ENCODE results near the gene CFAP126. TPM values are rescaled to one million over a fixed set of nuclear protein-coding genes. Genes with fewer than 3 reads are reported as not detected.
A peak's percentile ranks its signal among the peaks of the same experiment; 100 is the strongest.
"Not testable (repeated sequence)": the region's sequence is repeated elsewhere in the genome, so short reads cannot be mapped to it uniquely, and the experiment has no call there.

Gene CFAP126
- total RNA-seq, 1 donor, result not detected

DNA sequence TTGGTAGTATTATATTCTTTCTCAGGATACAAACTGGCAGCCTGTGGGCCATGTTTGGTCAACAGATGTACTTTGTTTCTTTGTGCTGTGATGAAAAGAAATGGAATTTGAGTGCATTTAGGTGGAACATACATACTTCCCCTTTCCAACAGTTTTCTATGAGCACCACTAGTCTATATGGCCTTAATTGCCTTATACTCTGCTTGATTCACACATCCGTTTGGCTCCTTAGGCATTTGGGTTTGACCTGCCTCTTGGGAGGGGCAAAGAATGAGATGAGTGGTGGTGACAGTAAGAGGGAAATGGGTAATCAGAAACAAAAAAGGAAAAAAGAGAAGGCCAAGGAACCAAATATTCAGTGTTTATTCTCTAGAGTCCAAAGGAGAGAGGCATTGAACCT, 17.0 kb downstream of the CFAP126 start:
- H3K4me3 ChIP-seq (ENCODE audit: low read depth, low read length), result no peak overlapping the region
- no peak for DNase-seq (ENCODE audit: low read depth)
- TF ChIP-seq, protein P1, sequence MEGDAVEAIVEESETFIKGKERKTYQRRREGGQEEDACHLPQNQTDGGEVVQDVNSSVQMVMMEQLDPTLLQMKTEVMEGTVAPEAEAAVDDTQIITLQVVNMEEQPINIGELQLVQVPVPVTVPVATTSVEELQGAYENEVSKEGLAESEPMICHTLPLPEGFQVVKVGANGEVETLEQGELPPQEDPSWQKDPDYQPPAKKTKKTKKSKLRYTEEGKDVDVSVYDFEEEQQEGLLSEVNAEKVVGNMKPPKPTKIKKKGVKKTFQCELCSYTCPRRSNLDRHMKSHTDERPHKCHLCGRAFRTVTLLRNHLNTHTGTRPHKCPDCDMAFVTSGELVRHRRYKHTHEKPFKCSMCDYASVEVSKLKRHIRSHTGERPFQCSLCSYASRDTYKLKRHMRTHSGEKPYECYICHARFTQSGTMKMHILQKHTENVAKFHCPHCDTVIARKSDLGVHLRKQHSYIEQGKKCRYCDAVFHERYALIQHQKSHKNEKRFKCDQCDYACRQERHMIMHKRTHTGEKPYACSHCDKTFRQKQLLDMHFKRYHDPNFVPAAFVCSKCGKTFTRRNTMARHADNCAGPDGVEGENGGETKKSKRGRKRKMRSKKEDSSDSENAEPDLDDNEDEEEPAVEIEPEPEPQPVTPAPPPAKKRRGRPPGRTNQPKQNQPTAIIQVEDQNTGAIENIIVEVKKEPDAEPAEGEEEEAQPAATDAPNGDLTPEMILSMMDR (IDR thresholded peaks at IDR 0.05; ENCODE audit: insufficient read depth, low read depth, low read length), result no peak

- DNase-seq (ENCODE audit: low read depth), result no peak
- TF ChIP-seq, protein P1 (IDR thresholded peaks at IDR 0.05; ENCODE audit: insufficient read depth, low read depth, low read length), result no peak
- H3K4me3 ChIP-seq (ENCODE audit: low read depth, low read length), result no peak overlapping the region
Observed at GRCh38 chr1:161342821-161343220, 24.9 kb downstream of the CFAP126 start.

GRCh38 chr1:161342177-161342576, 25.5 kb downstream of the CFAP126 start:
- TF ChIP-seq, protein P1 (IDR thresholded peaks at IDR 0.05; ENCODE audit: insufficient read depth, low read depth, low read length), result no peak
- DNase-seq (ENCODE audit: low read depth), result no peak
- no peak overlapping the region for H3K4me3 ChIP-seq (ENCODE audit: low read depth, low read length)

- H3K4me3 ChIP-seq (ENCODE audit: low read depth, low read length), result no peak overlapping the region
- TF ChIP-seq, protein P1 (IDR thresholded peaks at IDR 0.05; ENCODE audit: insufficient read depth, low read depth, low read length), result no peak
- peak; percentile 14 for DNase-seq (ENCODE audit: low read depth)
Observed at GRCh38 chr1:161335796-161336195, 31.9 kb downstream of the CFAP126 start.

DNA sequence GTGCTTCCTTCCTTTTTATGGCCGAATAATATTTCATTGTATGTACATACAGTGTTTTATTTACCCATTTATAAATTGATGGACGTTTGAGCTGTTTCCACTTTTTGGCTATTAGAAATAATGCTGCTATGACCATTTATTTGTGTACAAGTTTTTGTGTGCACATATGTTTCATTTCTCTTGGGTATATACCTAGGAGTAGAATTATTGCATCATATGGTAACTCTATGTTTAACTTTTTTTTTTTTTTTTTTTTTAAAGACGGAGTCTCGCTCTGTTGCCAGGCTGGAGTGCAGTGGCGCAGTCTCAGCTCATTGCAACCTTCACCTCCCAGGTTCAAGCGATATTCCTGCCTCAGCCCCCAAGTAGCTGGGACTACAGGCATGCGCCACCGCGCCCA, 34.5 kb downstream of the CFAP126 start:
- no peak for DNase-seq (ENCODE audit: low read depth)
- H3K4me3 ChIP-seq (ENCODE audit: low read depth, low read length), result no peak overlapping the region
- TF ChIP-seq, protein P1 (IDR thresholded peaks at IDR 0.05; ENCODE audit: insufficient read depth, low read depth, low read length), result no peak

DNA sequence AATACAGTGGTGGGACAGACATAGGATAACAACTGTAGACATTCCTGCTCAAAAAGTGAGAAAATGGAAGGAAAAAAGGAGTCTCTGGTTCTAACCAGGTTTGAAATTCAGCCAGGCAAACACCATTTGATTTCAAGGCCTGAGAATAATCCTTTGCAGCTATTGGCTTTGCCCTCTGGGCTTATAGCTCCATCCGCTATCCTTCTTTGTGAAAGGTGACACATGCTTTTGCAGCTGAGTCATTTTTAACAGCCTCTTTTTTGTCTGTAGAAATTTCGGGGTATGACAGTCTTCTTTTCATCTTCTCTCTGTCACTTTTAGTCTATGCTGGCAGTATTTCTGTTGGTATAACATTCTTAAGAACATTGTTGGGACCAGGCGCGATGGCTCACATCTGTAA, 37.3 kb downstream of the CFAP126 start:
- H3K4me3 ChIP-seq (ENCODE audit: low read depth, low read length), result no peak overlapping the region
- TF ChIP-seq, protein P1 (IDR thresholded peaks at IDR 0.05; ENCODE audit: insufficient read depth, low read depth, low read length), result no peak
- DNase-seq (ENCODE audit: low read depth), result no peak

DNA sequence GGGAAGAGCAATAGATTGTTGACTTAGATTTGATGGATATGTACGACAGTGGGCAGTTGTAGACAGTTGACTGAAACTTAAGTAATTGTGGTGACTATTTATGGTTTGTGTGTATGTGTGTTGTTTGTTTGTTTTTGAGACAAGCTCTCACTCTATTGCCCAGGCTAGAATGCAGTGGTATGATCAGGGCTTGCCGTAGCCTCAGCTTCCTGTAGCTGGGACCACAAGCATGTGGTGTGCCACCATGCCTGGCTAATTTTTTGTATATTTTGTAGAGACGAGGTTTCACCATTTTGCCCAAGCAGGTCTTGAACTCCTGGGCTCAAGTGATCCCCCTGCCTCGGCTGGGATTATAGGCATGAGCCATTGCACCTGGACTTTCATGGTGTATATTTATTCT, 43.7 kb downstream of the CFAP126 start:
- TF ChIP-seq, protein P1 (IDR thresholded peaks at IDR 0.05; ENCODE audit: insufficient read depth, low read depth, low read length), result no peak
- H3K4me3 ChIP-seq (ENCODE audit: low read depth, low read length), result no peak overlapping the region
- DNase-seq (ENCODE audit: low read depth), result no peak

GRCh38 chr1:161315841-161316674, 51.6 kb downstream of the CFAP126 start:
- not testable (repeated sequence) for H3K4me3 ChIP-seq (ENCODE audit: low read depth, low read length); DNase-seq (ENCODE audit: low read depth)
